ENCODE measurements around the gene GALNTL6. TPM values are rescaled to one million over a fixed set of nuclear protein-coding genes. Genes with fewer than 3 reads are reported as not detected.

GALNTL6 gene
- total and polyA plus RNA-seq, 2 experiments from 2014 or later = 0.38 to 0.40 TPM

GRCh38 chr4:171876636-171877035 lies 63.4 kb downstream of the GALNTL6 start (continued):
- TF ChIP-seq, protein P1, sequence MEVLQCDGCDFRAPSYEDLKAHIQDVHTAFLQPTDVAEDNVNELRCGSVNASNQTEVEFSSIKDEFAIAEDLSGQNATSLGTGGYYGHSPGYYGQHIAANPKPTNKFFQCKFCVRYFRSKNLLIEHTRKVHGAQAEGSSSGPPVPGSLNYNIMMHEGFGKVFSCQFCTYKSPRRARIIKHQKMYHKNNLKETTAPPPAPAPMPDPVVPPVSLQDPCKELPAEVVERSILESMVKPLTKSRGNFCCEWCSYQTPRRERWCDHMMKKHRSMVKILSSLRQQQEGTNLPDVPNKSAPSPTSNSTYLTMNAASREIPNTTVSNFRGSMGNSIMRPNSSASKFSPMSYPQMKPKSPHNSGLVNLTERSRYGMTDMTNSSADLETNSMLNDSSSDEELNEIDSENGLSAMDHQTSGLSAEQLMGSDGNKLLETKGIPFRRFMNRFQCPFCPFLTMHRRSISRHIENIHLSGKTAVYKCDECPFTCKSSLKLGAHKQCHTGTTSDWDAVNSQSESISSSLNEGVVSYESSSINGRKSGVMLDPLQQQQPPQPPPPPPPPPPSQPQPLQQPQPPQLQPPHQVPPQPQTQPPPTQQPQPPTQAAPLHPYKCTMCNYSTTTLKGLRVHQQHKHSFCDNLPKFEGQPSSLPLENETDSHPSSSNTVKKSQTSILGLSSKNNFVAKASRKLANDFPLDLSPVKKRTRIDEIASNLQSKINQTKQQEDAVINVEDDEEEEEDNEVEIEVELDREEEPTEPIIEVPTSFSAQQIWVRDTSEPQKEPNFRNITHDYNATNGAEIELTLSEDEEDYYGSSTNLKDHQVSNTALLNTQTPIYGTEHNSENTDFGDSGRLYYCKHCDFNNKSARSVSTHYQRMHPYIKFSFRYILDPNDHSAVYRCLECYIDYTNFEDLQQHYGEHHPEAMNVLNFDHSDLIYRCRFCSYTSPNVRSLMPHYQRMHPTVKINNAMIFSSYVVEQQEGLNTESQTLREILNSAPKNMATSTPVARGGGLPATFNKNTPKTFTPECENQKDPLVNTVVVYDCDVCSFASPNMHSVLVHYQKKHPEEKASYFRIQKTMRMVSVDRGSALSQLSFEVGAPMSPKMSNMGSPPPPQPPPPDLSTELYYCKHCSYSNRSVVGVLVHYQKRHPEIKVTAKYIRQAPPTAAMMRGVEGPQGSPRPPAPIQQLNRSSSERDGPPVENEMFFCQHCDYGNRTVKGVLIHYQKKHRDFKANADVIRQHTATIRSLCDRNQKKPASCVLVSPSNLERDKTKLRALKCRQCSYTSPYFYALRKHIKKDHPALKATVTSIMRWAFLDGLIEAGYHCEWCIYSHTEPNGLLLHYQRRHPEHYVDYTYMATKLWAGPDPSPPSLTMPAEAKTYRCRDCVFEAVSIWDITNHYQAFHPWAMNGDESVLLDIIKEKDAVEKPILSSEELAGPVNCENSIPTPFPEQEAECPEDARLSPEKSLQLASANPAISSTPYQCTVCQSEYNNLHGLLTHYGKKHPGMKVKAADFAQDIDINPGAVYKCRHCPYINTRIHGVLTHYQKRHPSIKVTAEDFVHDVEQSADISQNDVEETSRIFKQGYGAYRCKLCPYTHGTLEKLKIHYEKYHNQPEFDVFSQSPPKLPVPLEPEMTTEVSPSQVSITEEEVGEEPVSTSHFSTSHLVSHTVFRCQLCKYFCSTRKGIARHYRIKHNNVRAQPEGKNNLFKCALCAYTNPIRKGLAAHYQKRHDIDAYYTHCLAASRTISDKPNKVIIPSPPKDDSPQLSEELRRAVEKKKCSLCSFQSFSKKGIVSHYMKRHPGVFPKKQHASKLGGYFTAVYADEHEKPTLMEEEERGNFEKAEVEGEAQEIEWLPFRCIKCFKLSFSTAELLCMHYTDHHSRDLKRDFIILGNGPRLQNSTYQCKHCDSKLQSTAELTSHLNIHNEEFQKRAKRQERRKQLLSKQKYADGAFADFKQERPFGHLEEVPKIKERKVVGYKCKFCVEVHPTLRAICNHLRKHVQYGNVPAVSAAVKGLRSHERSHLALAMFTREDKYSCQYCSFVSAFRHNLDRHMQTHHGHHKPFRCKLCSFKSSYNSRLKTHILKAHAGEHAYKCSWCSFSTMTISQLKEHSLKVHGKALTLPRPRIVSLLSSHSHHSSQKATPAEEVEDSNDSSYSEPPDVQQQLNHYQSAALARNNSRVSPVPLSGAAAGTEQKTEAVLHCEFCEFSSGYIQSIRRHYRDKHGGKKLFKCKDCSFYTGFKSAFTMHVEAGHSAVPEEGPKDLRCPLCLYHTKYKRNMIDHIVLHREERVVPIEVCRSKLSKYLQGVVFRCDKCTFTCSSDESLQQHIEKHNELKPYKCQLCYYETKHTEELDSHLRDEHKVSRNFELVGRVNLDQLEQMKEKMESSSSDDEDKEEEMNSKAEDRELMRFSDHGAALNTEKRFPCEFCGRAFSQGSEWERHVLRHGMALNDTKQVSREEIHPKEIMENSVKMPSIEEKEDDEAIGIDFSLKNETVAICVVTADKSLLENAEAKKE (CRISPR knock-in tag; IDR thresholded peaks at IDR 0.05) = no peak
- no peak for TF ChIP-seq NANOG (IDR thresholded peaks at IDR 0.05; ENCODE audit: borderline replicate concordance)
- no peak for TF ChIP-seq ZNF114 (CRISPR knock-in tag; IDR thresholded peaks at IDR 0.05)
- no peak for TF ChIP-seq STAT1 (IDR thresholded peaks at IDR 0.05; ENCODE audit: unreplicated experiment)
- no peak for TF ChIP-seq EZH2 (IDR thresholded peaks at IDR 0.05; ENCODE audit: low read depth, unreplicated experiment)
- TF ChIP-seq EZH2phosphoT487 (IDR thresholded peaks at IDR 0.05; ENCODE audit: unreplicated experiment) = no peak
- TF ChIP-seq ETS1 (IDR thresholded peaks at IDR 0.05) = no peak

DNA sequence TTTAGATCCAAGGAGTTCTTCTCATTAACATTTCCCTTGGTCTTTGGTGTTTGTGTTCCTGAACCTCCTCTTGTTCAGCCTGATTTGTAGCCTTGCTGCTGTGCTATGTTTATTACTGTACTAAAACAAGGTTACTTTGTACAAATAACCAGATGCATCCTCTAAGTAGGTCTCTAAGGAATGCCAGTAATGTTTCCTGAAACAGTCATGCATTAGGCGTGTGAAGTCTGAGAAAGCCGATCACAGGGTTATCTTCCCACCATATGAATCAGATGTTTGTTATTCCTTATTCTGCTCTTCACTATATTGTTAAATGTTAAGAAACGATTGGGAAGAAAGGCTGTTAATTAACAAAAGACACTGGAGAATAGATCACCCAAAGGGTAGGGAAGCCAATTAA lies 66.9 kb downstream of the GALNTL6 start:
- Histone ChIP-seq H3F3A (replicated peaks; ENCODE audit: low read depth) (no peaks in the 10 kb centered on the region), H3K4me2 (no peak overlapping the region), H3K79me2 (replicated peaks; ENCODE audit: insufficient read depth) (no peaks in the 10 kb centered on the region), H4K20me1 (replicated peaks; ENCODE audit: insufficient read depth) (no peaks in the 10 kb centered on the region), H3K4me3 (no peak overlapping the region), H3K9me2 (ENCODE audit: insufficient read depth) (no peaks in the 10 kb centered on the region), H3K27me3 (ENCODE audit: insufficient read depth) (no peaks in the 10 kb centered on the region), H3K27ac (ENCODE audit: low read depth) (no peak overlapping the region), H3K36me3 (ENCODE audit: insufficient read depth) (no peaks in the 10 kb centered on the region), H3K4me1 (ENCODE audit: insufficient read depth) (peaks cover 7% of the 10 kb centered on the region), H2AFZ (peak overlapping the region; percentile 23; the same call in 1 of the 2 replicates)
- Mint-ChIP-seq H3K4me1 (peaks cover 7% of the 10 kb centered on the region), H3K27ac (no peak overlapping the region; the same call in 1 of the 2 replicates), H3K9me3 (no peaks in the 10 kb centered on the region), H3K27me3 (ENCODE audit: insufficient read depth, low read depth, poor library complexity) (peaks cover 1% of the 10 kb centered on the region), H3K4me3 (no peak overlapping the region), H3K36me3 (ENCODE audit: low read depth) (no peaks in the 10 kb centered on the region)
- DNase-seq (ENCODE audit: low spot score) = no peak
- no peak for ATAC-seq
- TF ChIP-seq ZNF331 (CRISPR knock-in tag; IDR thresholded peaks at IDR 0.05; ENCODE audit: low read depth) = no peak
- no peak for TF ChIP-seq CREB1 (CRISPR knock-in tag; IDR thresholded peaks at IDR 0.05; ENCODE audit: low read depth)
- TF ChIP-seq POLR2AphosphoS5 (IDR thresholded peaks at IDR 0.05; ENCODE audit: low read depth) = no peak
- TF ChIP-seq ETS1 (IDR thresholded peaks at IDR 0.05) = no peak
- no peak for TF ChIP-seq STAT1 (IDR thresholded peaks at IDR 0.05; ENCODE audit: unreplicated experiment)
- no peak for TF ChIP-seq NANOG (IDR thresholded peaks at IDR 0.05; ENCODE audit: borderline replicate concordance)
- no peak for TF ChIP-seq ZNF114 (CRISPR knock-in tag; IDR thresholded peaks at IDR 0.05)
